CD4-positive, alpha-beta memory T cell (primary cell): ENCODE measurements around the gene ANAPC5. TPM values are rescaled to one million over a fixed set of nuclear protein-coding genes. Genes with fewer than 3 reads are reported as not detected.
"Not testable (repeated sequence)": the region's sequence is repeated elsewhere in the genome, so short reads cannot be mapped to it uniquely, and the experiment has no call there.

Experiments used
- CTCF ChIA-PET: fragments of 350-600 bp; sonication (Branson Sonifier 250); formaldehyde crosslinking; loops from one replicate; lab custom pipeline; 2021; ENCODE audit warnings: inconsistent platforms; ENCODE audit not compliant: partially characterized antibody; lab: Charles Lee
- POLR2A ChIA-PET: fragments of 350-600 bp; sonication (Branson Sonifier 250); formaldehyde crosslinking; loops from one replicate; lab custom pipeline; 2021; ENCODE audit not compliant: partially characterized antibody; lab: Charles Lee
- DNase-seq, 5 donors: peaks; one replicate each; pipeline versions ENCODE4 v3.0.0 to v3.0.0-alpha.2; 2020 to 2022; ENCODE audit warnings: mixed read lengths in 1 of 5
- H3K27ac ChIP-seq: one replicate; pipeline ENCODE4 v1.7.0; 2013; ENCODE audit warnings: low read depth, low read length
- H3K27me3 ChIP-seq: 2 replicates; pipeline ENCODE4 v1.7.0; 2013; ENCODE audit warnings: mild to moderate bottlenecking, low read length, moderate library complexity; ENCODE audit not compliant: insufficient read depth
- H3K36me3 ChIP-seq: 2 replicates; pipeline ENCODE4 v1.7.0; 2013; ENCODE audit warnings: mild to moderate bottlenecking, low read length, moderate library complexity; ENCODE audit not compliant: insufficient read depth
- H3K4me1 ChIP-seq: 2 replicates; pipeline ENCODE4 v1.7.0; 2013; ENCODE audit warnings: mild to moderate bottlenecking, low read length, moderate library complexity; ENCODE audit not compliant: insufficient read depth
- H3K4me3 ChIP-seq, 2 donors: one replicate each; pipeline ENCODE4 v1.7.0; 2013; ENCODE audit warnings: low read length in 2 of 2, mild to moderate bottlenecking in 1 of 2
- H3K9me3 ChIP-seq, 2 donors: one replicate each; pipeline ENCODE4 v1.7.0; 2013; ENCODE audit warnings: low read length in 2 of 2, control low read depth in 1 of 2; ENCODE audit not compliant: control insufficient read depth in 1 of 2
- H3K27ac Mint-ChIP-seq, 7 donors: one replicate each; pipeline ENCODE4 v1.8.0; 2020 to 2021; ENCODE audit warnings: mixed read lengths in 7 of 7, mild to moderate bottlenecking in 6 of 7, inconsistent platforms in 3 of 7, moderate library complexity in 3 of 7
- H3K27me3 Mint-ChIP-seq, 2 donors: one replicate each; pipeline ENCODE4 v1.8.0; 2020 to 2021; ENCODE audit warnings: mixed read lengths in 2 of 2
- H3K36me3 Mint-ChIP-seq, 2 donors: one replicate each; pipeline ENCODE4 v1.8.0; 2020 to 2021; ENCODE audit warnings: mixed read lengths in 2 of 2, inconsistent platforms in 1 of 2, mild to moderate bottlenecking in 1 of 2
- H3K4me1 Mint-ChIP-seq, 4 donors: one replicate each; pipeline ENCODE4 v1.8.0; 2020 to 2021; ENCODE audit warnings: mixed read lengths in 4 of 4, mild to moderate bottlenecking in 1 of 4
- H3K4me3 Mint-ChIP-seq, 8 donors: one replicate each; pipeline ENCODE4 v1.8.0; 2020 to 2021; ENCODE audit warnings: mixed read lengths in 8 of 8, mild to moderate bottlenecking in 7 of 8, moderate library complexity in 6 of 8, inconsistent platforms in 3 of 8
- H3K9me3 Mint-ChIP-seq, 8 donors: one replicate each; pipeline ENCODE4 v1.8.0; 2020 to 2021; ENCODE audit warnings: mixed read lengths in 8 of 8, mild to moderate bottlenecking in 5 of 8, inconsistent platforms in 3 of 8, moderate library complexity in 1 of 8
- intact Hi-C: fragments of 100-400 bp; cut with micrococcal nuclease; formaldehyde crosslinking; loops from one replicate; pipeline ENCODE4 v1.15.1; 2023
- polyA plus RNA-seq, 2 donors: library from polyadenylated mRNA; unstranded; fragments of 300-500 nt; fragmentation: Illumina TruSeq; gene quantifications; one replicate each; pipeline ENCODE4 v1.2.3, GENCODE V29; 2021
- total RNA-seq, 2 experiments: library from RNA; stranded (reverse); gene quantifications; one replicate each; pipeline ENCODE4 v1.2.3, GENCODE V29; 2021

ANAPC5 gene
- total and polyA plus RNA-seq, 4 experiments from 2014 or later = 142 to 231 (median 143) TPM

- Mint-ChIP-seq H3K27me3 (no peaks in the 10 kb centered on the region), H3K27ac (peak overlapping the region in 5 of 7 donors; percentile 30 to 92 (median 57)), H3K4me1 (peaks cover 0 to 3% (median under 1%) of the 10 kb centered on the region in 4 donors), H3K36me3 (peaks cover 0 to 4% of the 10 kb centered on the region in 2 donors), H3K4me3 (no peak overlapping the region), H3K9me3 (peaks cover 0 to 2% (median 0%) of the 10 kb centered on the region in 8 donors)
- H3K4me1 ChIP-seq = no peaks in the 10 kb centered on the region
- no peaks in the 10 kb centered on the region for H3K27me3 ChIP-seq
- no peaks in the 10 kb centered on the region for H3K36me3 ChIP-seq
- H3K9me3 ChIP-seq = no peaks in the 10 kb centered on the region
- DNase-seq = no peak
- ChIA-PET POLR2A (no interaction called here), CTCF (no interaction called here)
- intact Hi-C loops = no loop called here
- no peak overlapping the region for H3K27ac ChIP-seq
- H3K4me3 ChIP-seq = no peak overlapping the region
Observed at GRCh38 chr12:121282072-121282742, 70.0 kb downstream of the ANAPC5 start.

GRCh38 chr12:121281116-121281515 is 71.1 kb downstream of the ANAPC5 start:
- H3K4me3 ChIP-seq, H3K27me3 ChIP-seq, H3K36me3 Mint-ChIP-seq, H3K9me3 Mint-ChIP-seq, H3K4me1 Mint-ChIP-seq, H3K27ac Mint-ChIP-seq, H3K4me1 ChIP-seq, H3K4me3 Mint-ChIP-seq, H3K9me3 ChIP-seq, DNase-seq, POLR2A ChIA-PET, H3K27ac ChIP-seq, intact Hi-C loops, CTCF ChIA-PET, H3K36me3 ChIP-seq, H3K27me3 Mint-ChIP-seq: not testable (repeated sequence)

DNA sequence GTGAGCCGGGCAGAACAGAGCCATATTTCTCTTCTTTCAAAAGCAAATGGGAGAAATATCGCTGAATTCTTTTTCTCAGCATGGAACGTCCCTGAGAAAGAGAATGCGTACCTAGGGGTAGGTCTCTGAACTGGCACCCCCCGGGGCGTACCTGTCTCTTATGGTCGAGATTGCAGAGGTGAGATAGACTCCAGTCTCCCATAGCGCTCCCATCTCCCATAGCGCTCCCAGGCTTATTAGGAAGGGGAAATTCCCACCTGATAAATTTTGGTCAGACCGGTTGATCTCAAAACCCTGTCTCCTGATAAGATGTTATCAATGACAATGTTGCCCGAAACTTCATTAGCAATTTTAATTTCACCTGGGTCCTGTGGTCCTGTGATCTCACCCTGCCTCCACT is 71.7 kb downstream of the ANAPC5 start:
- intact Hi-C loops, H3K4me3 Mint-ChIP-seq, H3K27ac ChIP-seq, H3K36me3 Mint-ChIP-seq, H3K4me3 ChIP-seq, H3K9me3 ChIP-seq, H3K4me1 Mint-ChIP-seq, H3K4me1 ChIP-seq, POLR2A ChIA-PET, H3K9me3 Mint-ChIP-seq, H3K27me3 ChIP-seq, H3K27me3 Mint-ChIP-seq, CTCF ChIA-PET, H3K27ac Mint-ChIP-seq, DNase-seq, H3K36me3 ChIP-seq: not testable (repeated sequence)

- CTCF ChIA-PET = no interaction called here
- no peak overlapping the region for H3K4me3 Mint-ChIP-seq
- no peak overlapping the region for H3K27ac ChIP-seq
Observed at GRCh38 chr12:121279507-121279915, 72.7 kb downstream of the ANAPC5 start.

GRCh38 chr12:121279071-121279375 is 73.2 kb downstream of the ANAPC5 start:
- Mint-ChIP-seq H3K27ac (no peak overlapping the region), H3K36me3 (peaks cover 6% of the 10 kb centered on the region in 2 donors), H3K4me1 (peaks cover 0 to 5% (median 0%) of the 10 kb centered on the region in 4 donors), H3K9me3 (peaks cover 0 to 2% (median 0%) of the 10 kb centered on the region in 8 donors), H3K27me3 (no peaks in the 10 kb centered on the region), H3K4me3 (no peak overlapping the region)
- POLR2A ChIA-PET = no interaction called here
- Histone ChIP-seq H3K27ac (no peak overlapping the region), H3K9me3 (no peaks in the 10 kb centered on the region), H3K4me3 (no peak overlapping the region), H3K27me3 (no peaks in the 10 kb centered on the region), H3K4me1 (no peaks in the 10 kb centered on the region), H3K36me3 (no peaks in the 10 kb centered on the region)
- intact Hi-C loops = no loop called here
- DNase-seq = no peak
- CTCF ChIA-PET = no interaction called here

More at GRCh38 chr12:121279507-121279915, 72.7 kb downstream of the ANAPC5 start:
- no peaks in the 10 kb centered on the region for H3K27me3 ChIP-seq
- H3K9me3 ChIP-seq = no peaks in the 10 kb centered on the region
- no peak overlapping the region for H3K4me3 ChIP-seq
- H3K27me3 Mint-ChIP-seq = no peaks in the 10 kb centered on the region
- intact Hi-C loops = no loop called here
- no peaks in the 10 kb centered on the region for H3K4me1 ChIP-seq
- H3K27ac Mint-ChIP-seq = no peak overlapping the region
- POLR2A ChIA-PET = no interaction called here
- H3K36me3 Mint-ChIP-seq = peaks cover 6% of the 10 kb centered on the region in 2 donors
- H3K36me3 ChIP-seq = no peaks in the 10 kb centered on the region
- H3K9me3 Mint-ChIP-seq = peaks cover 0 to 2% (median 0%) of the 10 kb centered on the region in 8 donors
- DNase-seq = no peak
- H3K4me1 Mint-ChIP-seq = peaks cover 0 to 5% (median 0%) of the 10 kb centered on the region in 4 donors

- H3K9me3 Mint-ChIP-seq = peaks cover 0 to 2% (median 0%) of the 10 kb centered on the region in 8 donors
- ChIA-PET POLR2A (no interaction called here), CTCF (no interaction called here)
- Histone ChIP-seq H3K27me3 (no peaks in the 10 kb centered on the region), H3K27ac (no peak overlapping the region), H3K9me3 (no peaks in the 10 kb centered on the region), H3K4me3 (no peak overlapping the region), H3K36me3 (no peaks in the 10 kb centered on the region), H3K4me1 (no peaks in the 10 kb centered on the region)
- H3K36me3 Mint-ChIP-seq = peaks cover 6 to 11% of the 10 kb centered on the region in 2 donors
- no peak overlapping the region for H3K4me3 Mint-ChIP-seq
- DNase-seq = no peak
- intact Hi-C loops = no loop called here
- H3K4me1 Mint-ChIP-seq = peaks cover 0 to 5% (median 0%) of the 10 kb centered on the region in 4 donors
- no peak overlapping the region for H3K27ac Mint-ChIP-seq
- no peaks in the 10 kb centered on the region for H3K27me3 Mint-ChIP-seq
Observed at GRCh38 chr12:121278169-121279070, 73.8 kb downstream of the ANAPC5 start.

- Mint-ChIP-seq H3K27me3 (no peaks in the 10 kb centered on the region), H3K9me3 (peaks cover 0 to 2% (median 0%) of the 10 kb centered on the region in 8 donors), H3K4me3 (no peak overlapping the region), H3K27ac (peak overlapping the region in 2 of 7 donors; percentile 2 to 24), H3K36me3 (peaks cover 12 to 17% of the 10 kb centered on the region in 2 donors), H3K4me1 (peaks cover 0 to 5% (median 3%) of the 10 kb centered on the region in 4 donors)
- ChIA-PET POLR2A (no interaction called here), CTCF (no interaction called here)
- intact Hi-C loops = no loop called here
- no peaks in the 10 kb centered on the region for H3K27me3 ChIP-seq
- no peaks in the 10 kb centered on the region for H3K36me3 ChIP-seq
- DNase-seq = no peak
- no peak overlapping the region for H3K27ac ChIP-seq
- H3K9me3 ChIP-seq = no peaks in the 10 kb centered on the region
- no peaks in the 10 kb centered on the region for H3K4me1 ChIP-seq
- H3K4me3 ChIP-seq = no peak overlapping the region
Observed at GRCh38 chr12:121277374-121277759, 74.8 kb downstream of the ANAPC5 start.
